Activated CD4-positive, alpha-beta T cell treated with anti-CD3 and anti-CD28 coated beads for 1 hour (primary cell): Measurements from ENCODE around the gene TST.

Experiments
- DNase-seq: peaks from one replicate; pipeline ENCODE4 v3.0.0-alpha.2; 2020

Gene TST

GRCh38 chr22:37019309-37020191 lies at the start of gene TST, which contains the start of gene MPST:
TST (minus strand) TSS chr22:37019447; CDS start chr22:37018732, 715 bp downstream.
MPST (plus strand) TSS chr22:37019742; CDS start chr22:37019837, 95 bp downstream.
- peak; percentile 17 for DNase-seq

GRCh38 chr22:37068859-37069258 lies 49.6 kb upstream of the TST start:
- no peak for DNase-seq

GRCh38 chr22:37067428-37067827 lies 48.2 kb upstream of the TST start:
- DNase-seq: no peak

GRCh38 chr22:37065961-37066360 lies 46.7 kb upstream of the TST start:
- no peak for DNase-seq

- DNase-seq: no peak
These were observed 45.9 kb upstream of the TST start for GRCh38 chr22:37065180-37065579.

- DNase-seq: no peak
These were observed 45.3 kb upstream of the TST start for GRCh38 chr22:37064553-37064952.

- DNase-seq: no peak
These were observed 44.5 kb upstream of the TST start for GRCh38 chr22:37063431-37064420.

GRCh38 chr22:37062702-37063381 lies 43.6 kb upstream of the TST start:
- DNase-seq: no peak

- DNase-seq: no peak
These were observed 43.1 kb upstream of the TST start for GRCh38 chr22:37062376-37062675.

- DNase-seq: no peak
These were observed 42.5 kb upstream of the TST start for GRCh38 chr22:37061611-37062375.

GRCh38 chr22:37060801-37061610 lies 41.8 kb upstream of the TST start:
- no peak for DNase-seq

- no peak for DNase-seq
These were observed 40.7 kb upstream of the TST start for GRCh38 chr22:37059876-37060449.

- DNase-seq: no peak
These were observed 39.9 kb upstream of the TST start for GRCh38 chr22:37058917-37059701.

- DNase-seq: no peak
These were observed 38.7 kb upstream of the TST start for GRCh38 chr22:37057796-37058510.

- DNase-seq: no peak
These were observed 38.0 kb upstream of the TST start for GRCh38 chr22:37057226-37057625.

- DNase-seq: no peak
These were observed 37.0 kb upstream of the TST start for GRCh38 chr22:37056246-37056645.

GRCh38 chr22:37054600-37055365 lies 35.5 kb upstream of the TST start:
- no peak for DNase-seq

GRCh38 chr22:37054056-37054395 lies 34.8 kb upstream of the TST start:
- no peak for DNase-seq
